Sigmoid colon (tissue), 4 donors: Measurements from ENCODE around the gene TMEM115.

Experiments
- POLR2A ChIP-seq, 2 donors: fragments of 450-650 bp; IDR thresholded peaks; one replicate each; pipeline ENCODE4 v1.6.1; 2016; ENCODE audit warnings: antibody characterized with exemption in 2 of 2, mild to moderate bottlenecking in 2 of 2, moderate library complexity in 2 of 2
- POLR2AphosphoS5 ChIP-seq, 4 donors: sonication (generic); formaldehyde crosslinking; IDR thresholded peaks; one replicate each; pipeline ENCODE4 v1.6.1; 2017; ENCODE audit warnings: antibody characterized with exemption in 4 of 4
- TF ChIP-seq, protein P1 (sequence below), 4 experiments: fragments of 450-650 bp in 3 of 4; fragments of 200-600 bp in 1 of 4; IDR thresholded peaks; one replicate each; pipeline ENCODE4 v1.5.1; 2016 to 2019; ENCODE audit warnings: antibody characterized with exemption in 4 of 4, mild to moderate bottlenecking in 3 of 4, moderate library complexity in 2 of 4

DNA sequence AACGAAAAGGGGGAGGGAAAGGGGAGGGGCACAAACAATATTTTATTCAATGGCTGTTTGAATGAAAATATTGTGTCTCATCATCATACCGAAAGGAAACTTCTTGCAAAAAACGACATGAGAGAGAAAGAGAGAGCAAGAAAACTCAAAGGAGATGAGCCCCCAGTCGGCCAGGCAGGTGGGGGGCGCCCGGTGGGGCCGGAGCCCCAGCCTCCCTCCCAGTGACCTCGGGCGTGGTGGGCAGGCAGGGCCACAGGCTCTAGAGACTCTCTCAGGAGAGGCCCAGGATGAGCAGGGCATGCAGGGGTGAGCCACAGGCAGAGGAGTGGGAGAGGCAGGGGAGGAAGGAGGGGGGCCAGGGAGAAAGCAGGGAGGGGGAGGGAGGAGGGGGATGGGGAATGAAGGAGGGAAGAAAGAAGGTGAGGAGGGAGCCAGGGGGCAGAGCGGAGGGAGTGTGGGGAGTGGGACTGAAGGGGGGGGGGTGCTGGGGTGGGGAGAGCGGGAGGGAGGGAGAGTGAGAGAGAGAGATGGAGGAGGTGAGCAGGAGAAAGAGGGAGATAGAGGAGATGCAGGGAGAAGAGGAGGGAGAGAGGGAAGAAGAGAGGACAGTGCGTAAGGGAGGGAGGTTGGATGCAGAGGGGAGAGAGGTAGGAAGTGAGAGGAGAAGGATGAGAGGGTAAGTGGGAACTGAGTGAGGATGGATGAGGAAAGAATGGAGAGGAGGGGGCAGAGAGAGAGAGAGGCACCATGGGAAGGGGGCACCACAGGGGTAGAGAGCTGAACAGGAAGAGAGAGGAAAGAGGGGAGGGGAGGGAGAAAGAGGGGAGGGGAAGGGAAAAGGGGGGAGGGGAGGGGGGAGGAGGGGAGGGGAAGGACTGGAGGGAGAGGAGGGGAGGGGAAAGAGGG, 14.1 kb upstream of the TMEM115 start:
- TF ChIP-seq, protein P1, sequence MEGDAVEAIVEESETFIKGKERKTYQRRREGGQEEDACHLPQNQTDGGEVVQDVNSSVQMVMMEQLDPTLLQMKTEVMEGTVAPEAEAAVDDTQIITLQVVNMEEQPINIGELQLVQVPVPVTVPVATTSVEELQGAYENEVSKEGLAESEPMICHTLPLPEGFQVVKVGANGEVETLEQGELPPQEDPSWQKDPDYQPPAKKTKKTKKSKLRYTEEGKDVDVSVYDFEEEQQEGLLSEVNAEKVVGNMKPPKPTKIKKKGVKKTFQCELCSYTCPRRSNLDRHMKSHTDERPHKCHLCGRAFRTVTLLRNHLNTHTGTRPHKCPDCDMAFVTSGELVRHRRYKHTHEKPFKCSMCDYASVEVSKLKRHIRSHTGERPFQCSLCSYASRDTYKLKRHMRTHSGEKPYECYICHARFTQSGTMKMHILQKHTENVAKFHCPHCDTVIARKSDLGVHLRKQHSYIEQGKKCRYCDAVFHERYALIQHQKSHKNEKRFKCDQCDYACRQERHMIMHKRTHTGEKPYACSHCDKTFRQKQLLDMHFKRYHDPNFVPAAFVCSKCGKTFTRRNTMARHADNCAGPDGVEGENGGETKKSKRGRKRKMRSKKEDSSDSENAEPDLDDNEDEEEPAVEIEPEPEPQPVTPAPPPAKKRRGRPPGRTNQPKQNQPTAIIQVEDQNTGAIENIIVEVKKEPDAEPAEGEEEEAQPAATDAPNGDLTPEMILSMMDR (IDR thresholded peaks at IDR 0.05): no peak
- no peak for TF ChIP-seq POLR2AphosphoS5 (IDR thresholded peaks at IDR 0.05)
- no peak for TF ChIP-seq POLR2A (IDR thresholded peaks at IDR 0.05)
